ENCODE data around the gene APOA4. TPM values are rescaled to one million over a fixed set of nuclear protein-coding genes. Genes with fewer than 3 reads are reported as not detected.
"Not testable (repeated sequence)": the region's sequence is repeated elsewhere in the genome, so short reads cannot be mapped to it uniquely, and the experiment has no call there.

The APOA4 gene
- total RNA-seq, 1 donor from 2014 or later: not detected

GRCh38 chr11:116837231-116838091 lies 14.4 kb upstream of the APOA4 start, which contains the start of gene APOA1:
TSS of gene APOA1 (minus strand) at chr11:116837622. CDS start at chr11:116837387, 235 bp downstream.
- peak; percentile 26 for DNase-seq (ENCODE audit: low read depth, low spot score)
- H3K36me3 Mint-ChIP-seq (ENCODE audit: low read depth): no peaks in the 10 kb centered on the region
- H3K27ac Mint-ChIP-seq (ENCODE audit: unreplicated experiment): peak within 1 kb of the TSS; percentile 92
- H3K27me3 Mint-ChIP-seq (ENCODE audit: low read depth): no peaks in the 10 kb centered on the region
- H3K4me1 Mint-ChIP-seq: peaks cover 32% of the 10 kb centered on the region
- peak within 1 kb of the TSS; percentile 9 for H3K4me3 Mint-ChIP-seq
- no peak for TF ChIP-seq CTCF (conservative IDR thresholded peaks at IDR 0.05)
- no peaks in the 10 kb centered on the region for H3K9me3 Mint-ChIP-seq

GRCh38 chr11:116836632-116836991 lies 13.5 kb upstream of the APOA4 start:
- Mint-ChIP-seq H3K36me3 (ENCODE audit: low read depth) (no peaks in the 10 kb centered on the region), H3K27ac (ENCODE audit: unreplicated experiment) (no peak overlapping the region), H3K27me3 (ENCODE audit: low read depth) (no peaks in the 10 kb centered on the region), H3K9me3 (no peaks in the 10 kb centered on the region), H3K4me1 (peaks cover 32% of the 10 kb centered on the region), H3K4me3 (no peak overlapping the region)
- DNase-seq (ENCODE audit: low read depth, low spot score): no peak
- TF ChIP-seq CTCF (conservative IDR thresholded peaks at IDR 0.05): no peak

- Mint-ChIP-seq H3K4me3 (peak overlapping the region; percentile 75), H3K27ac (ENCODE audit: unreplicated experiment) (peak overlapping the region; percentile 57), H3K36me3 (ENCODE audit: low read depth) (no peaks in the 10 kb centered on the region), H3K9me3 (no peaks in the 10 kb centered on the region), H3K4me1 (peaks cover 32% of the 10 kb centered on the region), H3K27me3 (ENCODE audit: low read depth) (no peaks in the 10 kb centered on the region)
- peak; percentile 74 for DNase-seq (ENCODE audit: low read depth, low spot score)
- TF ChIP-seq CTCF (conservative IDR thresholded peaks at IDR 0.05): peak; percentile 68
Measured at GRCh38 chr11:116835791-116836631, 12.9 kb upstream of the APOA4 start.

GRCh38 chr11:116835042-116835772 lies 12.1 kb upstream of the APOA4 start:
- Mint-ChIP-seq H3K27ac (ENCODE audit: unreplicated experiment) (no peak overlapping the region), H3K27me3 (ENCODE audit: low read depth) (no peaks in the 10 kb centered on the region), H3K4me1 (peaks cover 32% of the 10 kb centered on the region), H3K9me3 (no peaks in the 10 kb centered on the region), H3K36me3 (ENCODE audit: low read depth) (no peaks in the 10 kb centered on the region), H3K4me3 (peak overlapping the region; percentile 75)
- DNase-seq (ENCODE audit: low read depth, low spot score): no peak
- TF ChIP-seq CTCF (conservative IDR thresholded peaks at IDR 0.05): no peak

GRCh38 chr11:116834535-116835041 lies 11.5 kb upstream of the APOA4 start:
- H3K9me3 Mint-ChIP-seq; H3K27me3 Mint-ChIP-seq (ENCODE audit: low read depth); DNase-seq (ENCODE audit: low read depth, low spot score); H3K4me3 Mint-ChIP-seq; H3K36me3 Mint-ChIP-seq (ENCODE audit: low read depth): not testable (repeated sequence)
- peaks cover 32% of the 10 kb centered on the region for H3K4me1 Mint-ChIP-seq
- H3K27ac Mint-ChIP-seq (ENCODE audit: unreplicated experiment): peak overlapping the region; percentile 91
